ENCODE measurements around the gene GPR4.

DNA sequence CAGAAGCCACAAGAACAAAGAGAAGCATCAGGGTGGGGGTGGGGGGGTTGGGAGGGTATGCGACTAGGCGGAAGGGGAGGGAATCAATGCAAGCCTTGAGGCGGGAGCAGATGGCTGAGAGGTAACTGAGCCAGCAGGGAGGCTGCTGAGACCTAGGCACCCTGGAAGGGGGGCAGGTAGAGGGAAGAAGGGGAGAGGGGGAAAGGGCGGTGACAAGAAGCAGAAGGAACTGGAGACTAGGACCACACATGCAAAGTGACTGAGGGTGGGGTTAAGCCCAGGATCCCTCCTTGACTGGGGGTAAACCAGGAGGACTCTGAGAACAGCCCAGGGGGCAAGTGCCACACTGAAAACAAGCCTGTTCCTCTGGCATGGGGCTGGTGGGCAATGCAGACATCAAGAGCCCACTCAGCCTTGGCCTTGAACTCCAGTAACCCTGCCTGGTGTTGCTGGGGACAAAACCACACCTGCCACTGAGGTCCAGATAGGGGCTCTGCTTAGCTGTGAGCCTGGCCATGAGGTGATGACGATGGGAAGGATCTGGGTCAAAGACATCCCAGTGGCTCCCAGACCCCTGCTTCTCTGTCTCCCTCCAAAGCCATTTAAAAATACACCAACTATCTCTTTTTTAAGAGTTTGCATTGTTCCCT, 37.8 kb downstream of the GPR4 start:
- TF ChIP-seq USF2 (IDR thresholded peaks at IDR 0.05; ENCODE audit: low read depth, low read length) (no peak), RFX5 (IDR thresholded peaks at IDR 0.05; ENCODE audit: low read depth, low read length) (no peak), CTCF (conservative IDR thresholded peaks at IDR 0.05; ENCODE audit: low read depth, low read length) (no peak), POLR2A (IDR thresholded peaks at IDR 0.05; ENCODE audit: low read depth, low read length) (no peak), SMC3 (IDR thresholded peaks at IDR 0.05; ENCODE audit: low read depth, low read length) (no peak), RCOR1 (IDR thresholded peaks at IDR 0.05; ENCODE audit: insufficient replicate concordance, low read length) (no peak), MXI1 (IDR thresholded peaks at IDR 0.05; ENCODE audit: borderline replicate concordance, low read depth, low read length) (no peak), CEBPB (IDR thresholded peaks at IDR 0.05; ENCODE audit: low read depth, low read length) (no peak), FOS (IDR thresholded peaks at IDR 0.05; ENCODE audit: low read depth, low read length) (no peak), NFE2L2 (IDR thresholded peaks at IDR 0.05; ENCODE audit: low read depth, low read length) (no peak)
- TF ChIP-seq, protein P1, sequence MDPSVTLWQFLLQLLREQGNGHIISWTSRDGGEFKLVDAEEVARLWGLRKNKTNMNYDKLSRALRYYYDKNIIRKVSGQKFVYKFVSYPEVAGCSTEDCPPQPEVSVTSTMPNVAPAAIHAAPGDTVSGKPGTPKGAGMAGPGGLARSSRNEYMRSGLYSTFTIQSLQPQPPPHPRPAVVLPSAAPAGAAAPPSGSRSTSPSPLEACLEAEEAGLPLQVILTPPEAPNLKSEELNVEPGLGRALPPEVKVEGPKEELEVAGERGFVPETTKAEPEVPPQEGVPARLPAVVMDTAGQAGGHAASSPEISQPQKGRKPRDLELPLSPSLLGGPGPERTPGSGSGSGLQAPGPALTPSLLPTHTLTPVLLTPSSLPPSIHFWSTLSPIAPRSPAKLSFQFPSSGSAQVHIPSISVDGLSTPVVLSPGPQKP (IDR thresholded peaks at IDR 0.05; ENCODE audit: borderline replicate concordance, low read depth, low read length): no peak
